B cell (primary cell): ENCODE data around the gene ITGAV. TPM values are rescaled to one million over a fixed set of nuclear protein-coding genes. Genes with fewer than 3 reads are reported as not detected.

ENCODE experiments used
- ATAC-seq: fragments of 200-7000 bp; cut with Tn5 transposase; one replicate; pipeline ENCODE4 v1.10.0; 2021; ENCODE audit warnings: low read depth, mild to moderate bottlenecking, moderate number of reproducible peaks, moderate library complexity
- CTCF ChIA-PET: fragments of 350-600 bp; sonication (Branson Sonifier 250); formaldehyde crosslinking; loops from one replicate; lab custom pipeline; 2021; ENCODE audit warnings: antibody characterized with exemption, inconsistent platforms; lab: Charles Lee
- POLR2A ChIA-PET: fragments of 350-600 bp; sonication (Branson Sonifier 250); formaldehyde crosslinking; loops from one replicate; lab custom pipeline; 2021; ENCODE audit warnings: antibody characterized with exemption; lab: Charles Lee
- DNase-seq: peaks from one replicate; pipeline ENCODE4 v3.0.0; 2013
- H2AFZ ChIP-seq: 2 replicates; pipeline ENCODE4 v1.6.1; 2012; ENCODE audit warnings: mild to moderate bottlenecking, low read depth, low read length; ENCODE audit not compliant: insufficient read depth, poor library complexity, severe bottlenecking
- H3K27ac ChIP-seq, 2 donors: 1 replicate in 1 of 2; 2 replicates in 1 of 2; pipeline ENCODE4 v1.5.1; 2012 to 2013; ENCODE audit warnings: low read length in 2 of 2, mild to moderate bottlenecking in 2 of 2, moderate library complexity in 1 of 2
- H3K27me3 ChIP-seq, 4 experiments: fragments of 200-600 bp in 1 of 4; sonication (generic) in 1 of 4; replicated peaks in 1 of 4; 1 replicate in 2 of 4; 2 replicates in 2 of 4; pipeline versions ENCODE4 v1.6.1 to v1.7.0; 2013 to 2016; ENCODE audit warnings: low read length in 3 of 4, mild to moderate bottlenecking in 2 of 4, mixed read lengths in 1 of 4, moderate library complexity in 1 of 4; ENCODE audit not compliant: insufficient read depth in 4 of 4, control insufficient read depth in 3 of 4; ENCODE audit errors: control extremely low read depth in 1 of 4
- H3K36me3 ChIP-seq, 2 experiments: replicated peaks in 1 of 2; 1 replicate in 1 of 2; 2 replicates in 1 of 2; pipeline versions ENCODE4 v1.6.1 to v1.7.1; 2013; ENCODE audit warnings: low read length in 1 of 2; ENCODE audit not compliant: insufficient read depth in 2 of 2, control insufficient read depth in 1 of 2; ENCODE audit errors: control extremely low read depth in 1 of 2, extremely low read depth in 1 of 2
- H3K4me1 ChIP-seq, 2 donors: fragments of 200-600 bp in 1 of 2; sonication (generic) in 1 of 2; 1 replicate in 1 of 2; 2 replicates in 1 of 2; pipeline versions ENCODE4 v1.5.1 to v1.6.1; 2013 to 2017; ENCODE audit warnings: low read length in 2 of 2; ENCODE audit not compliant: control insufficient read depth in 2 of 2, insufficient read depth in 2 of 2
- H3K4me2 ChIP-seq: replicated peaks from 2 replicates; pipeline ENCODE3; 2012; ENCODE audit warnings: mild to moderate bottlenecking, low read depth, low read length; ENCODE audit not compliant: poor library complexity, severe bottlenecking
- H3K4me3 ChIP-seq, 5 experiments: fragments of 200-600 bp in 1 of 5; sonication (generic) in 1 of 5; 1 replicate in 3 of 5; 2 replicates in 2 of 5; pipeline versions ENCODE4 v1.5.1 to v1.7.0; 2011 to 2016; ENCODE audit warnings: low read length in 4 of 5, mild to moderate bottlenecking in 4 of 5, low read depth in 2 of 5, control low read depth in 1 of 5, moderate library complexity in 1 of 5; ENCODE audit not compliant: insufficient read depth in 1 of 5; ENCODE audit errors: control extremely low read depth in 1 of 5, extremely low read depth in 1 of 5
- H3K79me2 ChIP-seq: fragments of 200-600 bp; sonication (generic); one replicate; pipeline ENCODE4 v1.6.0; 2016; ENCODE audit warnings: low read length; ENCODE audit not compliant: control insufficient read depth, insufficient read depth
- H3K9ac ChIP-seq: fragments of 200-600 bp; sonication (generic); 2 replicates; pipeline ENCODE4 v1.6.1; 2017; ENCODE audit warnings: mild to moderate bottlenecking, low read length, moderate library complexity
- H3K9me3 ChIP-seq, 3 donors: one replicate each; pipeline versions ENCODE4 v1.6.1 to v1.7.1; 2013; ENCODE audit warnings: low read length in 2 of 3; ENCODE audit not compliant: control insufficient read depth in 2 of 3, insufficient read depth in 1 of 3; ENCODE audit errors: control extremely low read depth in 1 of 3
- H4K20me1 ChIP-seq: 2 replicates; pipeline ENCODE4 v1.6.0; 2012; ENCODE audit warnings: mild to moderate bottlenecking, low read length; ENCODE audit not compliant: insufficient read depth, control insufficient read depth, poor library complexity, severe bottlenecking
- H3K27ac Mint-ChIP-seq: one replicate; pipeline ENCODE4 v1.8.0; 2021; ENCODE audit warnings: mixed read lengths
- H3K27me3 Mint-ChIP-seq: one replicate; pipeline ENCODE4 v1.8.0; 2021; ENCODE audit warnings: mixed read lengths
- H3K4me1 Mint-ChIP-seq: one replicate; pipeline ENCODE4 v1.8.0; 2021; ENCODE audit warnings: mixed read lengths
- H3K4me3 Mint-ChIP-seq: one replicate; pipeline ENCODE4 v1.8.0; 2021; ENCODE audit warnings: mixed read lengths
- H3K9me3 Mint-ChIP-seq: one replicate; pipeline ENCODE4 v1.8.0; 2022; ENCODE audit warnings: mixed read lengths; ENCODE audit not compliant: insufficient read depth
- CTCF ChIP-seq: fragments of 200-600 bp; IDR thresholded peaks from one replicate; pipeline ENCODE4 v1.8.0; 2022; ENCODE audit warnings: antibody characterized with exemption, mild to moderate bottlenecking
- EZH2 ChIP-seq: IDR thresholded peaks from 2 replicates; pipeline ENCODE4 v1.6.1; 2012; ENCODE audit warnings: borderline replicate concordance, low read depth, mild to moderate bottlenecking, moderate library complexity, low read length; ENCODE audit not compliant: insufficient read depth, poor library complexity, severe bottlenecking
- WGBS: methylation state at CpG from one replicate; pipeline ENCODE4 v1.1.5; 2013; ENCODE audit warnings: missing lambda C conversion rate; ENCODE audit not compliant: insufficient coverage; 5-methylcytosine and 5-hydroxymethylcytosine counted together
- intact Hi-C: fragments of 100-400 bp; cut with micrococcal nuclease; formaldehyde crosslinking; loops from one replicate; pipeline ENCODE4 v1.10.0; 2022
- polyA plus RNA-seq: library from polyadenylated mRNA; depleted of rRNA; stranded (reverse); fragments of >200 nt; gene quantifications from 2 replicates; pipeline ENCODE4 v1.2.3, GENCODE V29; 2012
- total RNA-seq, 2 donors: library from RNA; stranded (reverse); fragments of 120-200 nt in 1 of 2; gene quantifications; 1 replicate in 1 of 2; 2 replicates in 1 of 2; pipeline versions ENCODE4 v1.2.3 to v1.2.4, GENCODE V29; 2013 to 2022

The ITGAV gene
- total and polyA plus RNA-seq, 2 donors (not counting 1 experiment from before 2014, with no cell fraction given): 0.58 to 3.6 TPM

GRCh38 chr2:186716004-186716403 is 126.1 kb downstream of the ITGAV start:
- DNase-seq (no peak), ATAC-seq (no peak)
- POLR2A ChIA-PET: no interaction called here
- Histone ChIP-seq H3K4me2 (no peak overlapping the region), H3K27ac (no peak overlapping the region), H3K27me3 (no peaks in the 10 kb centered on the region), H3K79me2 (no peaks in the 10 kb centered on the region), H4K20me1 (no peaks in the 10 kb centered on the region), H3K4me1 (no peaks in the 10 kb centered on the region), H3K9me3 (no peaks in the 10 kb centered on the region), H3K4me3 (no peak overlapping the region), H2AFZ (no peak overlapping the region), H3K36me3 (no peaks in the 10 kb centered on the region), H3K9ac (no peak overlapping the region)
- TF ChIP-seq CTCF: no peak
- no peak for TF ChIP-seq EZH2
- no peaks in the 10 kb centered on the region for H3K27me3 Mint-ChIP-seq
- intact Hi-C loops: no loop called here
- no peak overlapping the region for H3K4me3 Mint-ChIP-seq
- no CpG with 5 or more reads among the region's 1 CpG for WGBS
- no peak overlapping the region for H3K27ac Mint-ChIP-seq
- CTCF ChIA-PET: no interaction called here
- no peaks in the 10 kb centered on the region for H3K4me1 Mint-ChIP-seq
- H3K9me3 Mint-ChIP-seq: no peaks in the 10 kb centered on the region

GRCh38 chr2:186716899-186717298 is 127.0 kb downstream of the ITGAV start:
- Histone ChIP-seq H3K9me3 (no peaks in the 10 kb centered on the region), H3K36me3 (no peaks in the 10 kb centered on the region), H3K27me3 (no peaks in the 10 kb centered on the region), H3K9ac (no peak overlapping the region), H3K4me3 (no peak overlapping the region), H3K4me1 (no peaks in the 10 kb centered on the region), H4K20me1 (no peaks in the 10 kb centered on the region), H3K4me2 (no peak overlapping the region), H3K79me2 (no peaks in the 10 kb centered on the region), H3K27ac (no peak overlapping the region), H2AFZ (no peak overlapping the region)
- POLR2A ChIA-PET: no interaction called here
- no peaks in the 10 kb centered on the region for H3K9me3 Mint-ChIP-seq
- no peak overlapping the region for H3K27ac Mint-ChIP-seq
- 80% methylated on average over 1 of the region's 2 CpGs for WGBS
- no peaks in the 10 kb centered on the region for H3K27me3 Mint-ChIP-seq
- H3K4me3 Mint-ChIP-seq: no peak overlapping the region
- intact Hi-C loops: no loop called here
- no peak for ATAC-seq
- CTCF ChIA-PET: no interaction called here
- no peak for TF ChIP-seq CTCF
- TF ChIP-seq EZH2: no peak
- no peaks in the 10 kb centered on the region for H3K4me1 Mint-ChIP-seq
- no peak for DNase-seq
